KMS-11 (cell line): ENCODE data around the gene GDPD1.

Source experiments
- H2AFZ ChIP-seq: fragments of 200-600 bp; sonication (generic); 2 replicates; pipeline ENCODE4 v1.6.1; 2016; ENCODE audit warnings: antibody characterized with exemption, mixed run types, low read depth
- H3K27ac ChIP-seq: fragments of 200-600 bp; sonication (generic); 2 replicates; pipeline ENCODE4 v1.6.1; 2016; ENCODE audit warnings: mild to moderate bottlenecking, mixed run types
- H3K27me3 ChIP-seq: fragments of 200-600 bp; sonication (generic); 2 replicates; pipeline ENCODE4 v1.6.1; 2017; ENCODE audit warnings: mild to moderate bottlenecking, low read depth, mixed run types, moderate library complexity; ENCODE audit not compliant: insufficient read depth
- H3K36me3 ChIP-seq: fragments of 200-600 bp; sonication (generic); 2 replicates; pipeline ENCODE4 v1.6.1; 2017; ENCODE audit warnings: mild to moderate bottlenecking, mixed run types; ENCODE audit not compliant: insufficient read depth
- H3K4me1 ChIP-seq: fragments of 200-600 bp; sonication (generic); 2 replicates; pipeline ENCODE4 v1.6.1; 2016; ENCODE audit warnings: mild to moderate bottlenecking, low read depth, mixed run types; ENCODE audit not compliant: poor library complexity, severe bottlenecking
- H3K4me2 ChIP-seq: fragments of 200-600 bp; sonication (generic); 2 replicates; pipeline ENCODE4 v1.7.0; 2016; ENCODE audit warnings: mild to moderate bottlenecking, mixed run types
- H3K4me3 ChIP-seq: fragments of 200-600 bp; sonication (generic); IDR thresholded peaks from 2 replicates; pipeline ENCODE4 v1.6.1; 2017; ENCODE audit warnings: low read depth, low read length, mixed read lengths; ENCODE audit not compliant: insufficient read depth
- H3K79me2 ChIP-seq: fragments of 200-600 bp; sonication (generic); 2 replicates; pipeline ENCODE4 v1.6.1; 2016; ENCODE audit warnings: low read depth, mixed run types; ENCODE audit not compliant: insufficient read depth
- H3K9ac ChIP-seq: fragments of 200-600 bp; sonication (generic); 2 replicates; pipeline ENCODE4 v1.6.1; 2016; ENCODE audit warnings: mild to moderate bottlenecking, mixed run types
- H4K20me1 ChIP-seq: fragments of 200-600 bp; sonication (generic); 2 replicates; pipeline ENCODE4 v1.6.1; 2016; ENCODE audit warnings: mild to moderate bottlenecking, mixed run types; ENCODE audit not compliant: insufficient read depth
- CTCF ChIP-seq: fragments of 200-600 bp; sonication (generic); conservative IDR thresholded peaks from 2 replicates; pipeline ENCODE4 v1.6.1; 2017; ENCODE audit warnings: low read depth, mild to moderate bottlenecking, antibody characterized with exemption, low read length, moderate library complexity, mixed read lengths

GDPD1 gene

GRCh38 chr17:59244081-59244480 is 23.8 kb downstream of the GDPD1 start:
- Histone ChIP-seq H3K4me1 (no peaks in the 10 kb centered on the region), H3K27me3 (no peaks in the 10 kb centered on the region), H3K36me3 (no peaks in the 10 kb centered on the region), H4K20me1 (no peaks in the 10 kb centered on the region), H2AFZ (no peak overlapping the region), H3K4me3 (no peak overlapping the region), H3K79me2 (no peaks in the 10 kb centered on the region), H3K27ac (no peak overlapping the region), H3K4me2 (no peak overlapping the region), H3K9ac (no peak overlapping the region)
- TF ChIP-seq CTCF: no peak

GRCh38 chr17:59254742-59255141 is 34.4 kb downstream of the GDPD1 start:
- H3K27me3 ChIP-seq: no peaks in the 10 kb centered on the region
- no peak overlapping the region for H3K4me3 ChIP-seq
- H3K79me2 ChIP-seq: no peaks in the 10 kb centered on the region
- no peak overlapping the region for H3K9ac ChIP-seq
- H4K20me1 ChIP-seq: no peaks in the 10 kb centered on the region
- H3K4me2 ChIP-seq: no peak overlapping the region
- H2AFZ ChIP-seq: no peak overlapping the region
- H3K4me1 ChIP-seq: no peaks in the 10 kb centered on the region
- H3K36me3 ChIP-seq: no peaks in the 10 kb centered on the region
- TF ChIP-seq CTCF: no peak
- H3K27ac ChIP-seq: no peak overlapping the region

- no peaks in the 10 kb centered on the region for H3K27me3 ChIP-seq
- TF ChIP-seq CTCF: no peak
- H3K9ac ChIP-seq: no peak overlapping the region
- no peak overlapping the region for H3K4me2 ChIP-seq
- H2AFZ ChIP-seq: no peak overlapping the region
- H3K27ac ChIP-seq: no peak overlapping the region
- H3K4me1 ChIP-seq: no peaks in the 10 kb centered on the region
- H3K79me2 ChIP-seq: no peaks in the 10 kb centered on the region
- no peaks in the 10 kb centered on the region for H4K20me1 ChIP-seq
- no peaks in the 10 kb centered on the region for H3K36me3 ChIP-seq
- no peak overlapping the region for H3K4me3 ChIP-seq
Observed at GRCh38 chr17:59257101-59257500, 36.8 kb downstream of the GDPD1 start.

GRCh38 chr17:59260722-59261121 is 40.4 kb downstream of the GDPD1 start:
- Histone ChIP-seq H3K27me3 (no peaks in the 10 kb centered on the region), H2AFZ (no peak overlapping the region), H3K4me3 (no peak overlapping the region), H3K4me2 (no peak overlapping the region), H3K4me1 (no peaks in the 10 kb centered on the region), H4K20me1 (no peaks in the 10 kb centered on the region), H3K27ac (no peak overlapping the region), H3K79me2 (no peaks in the 10 kb centered on the region), H3K36me3 (no peaks in the 10 kb centered on the region), H3K9ac (no peak overlapping the region)
- no peak for TF ChIP-seq CTCF

GRCh38 chr17:59266745-59267144 is 46.4 kb downstream of the GDPD1 start:
- no peak overlapping the region for H2AFZ ChIP-seq
- no peak for TF ChIP-seq CTCF
- no peak overlapping the region for H3K9ac ChIP-seq
- no peaks in the 10 kb centered on the region for H3K79me2 ChIP-seq
- no peaks in the 10 kb centered on the region for H3K4me1 ChIP-seq
- H3K27me3 ChIP-seq: no peaks in the 10 kb centered on the region
- H3K4me2 ChIP-seq: no peak overlapping the region
- no peak overlapping the region for H3K27ac ChIP-seq
- H4K20me1 ChIP-seq: no peaks in the 10 kb centered on the region
- H3K4me3 ChIP-seq: no peak overlapping the region
- H3K36me3 ChIP-seq: no peaks in the 10 kb centered on the region
